ENCODE data around the gene DAB1.

DAB1 gene

DNA sequence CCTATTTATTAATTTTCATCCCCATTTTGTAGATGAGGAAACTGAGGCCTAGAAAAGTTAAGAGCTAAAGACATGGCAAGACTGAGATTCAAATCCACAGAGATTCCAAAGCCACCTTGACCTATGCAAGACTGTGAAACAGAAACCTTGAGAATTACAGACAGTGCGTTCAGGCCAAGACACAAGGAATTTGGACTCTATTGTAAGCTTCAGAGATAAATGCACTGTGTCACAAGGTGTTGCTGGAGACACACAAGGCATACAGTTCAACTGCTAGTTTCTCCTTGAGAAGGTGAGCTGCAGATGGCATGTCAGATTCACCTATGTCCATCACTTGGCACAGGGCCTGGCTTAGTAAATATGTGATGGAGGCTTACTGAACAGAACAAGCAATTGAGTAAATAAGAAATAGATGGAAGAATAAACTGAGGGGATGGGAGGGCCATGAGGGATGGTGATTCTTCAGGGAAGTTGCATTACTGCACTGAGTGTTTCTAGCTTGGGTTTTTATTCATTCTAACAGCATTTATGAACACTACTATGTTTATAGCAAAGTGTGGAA lies 215.0 kb downstream of the DAB1 start:
- DNase-seq, result no peak

DNA sequence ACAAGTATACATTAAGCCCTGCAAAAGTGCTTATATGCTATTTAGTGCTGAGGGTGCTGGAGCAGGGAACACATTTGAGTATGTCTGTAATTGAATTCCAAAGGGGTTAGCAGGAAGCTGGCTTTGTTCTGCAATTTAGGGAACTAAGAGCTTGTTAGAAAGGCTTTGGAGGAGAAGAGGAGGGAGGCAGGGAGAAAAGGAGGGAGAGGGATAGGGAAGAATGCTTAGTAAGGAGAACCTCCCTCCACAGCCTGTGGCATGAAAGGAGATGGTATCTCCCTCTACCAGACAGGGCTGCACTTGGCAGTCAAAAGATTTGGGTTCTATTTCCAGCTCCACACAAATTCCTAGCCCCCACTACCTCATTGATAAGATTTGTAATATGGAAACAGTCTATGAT lies 217.8 kb downstream of the DAB1 start:
- no peak for DNase-seq

DNA sequence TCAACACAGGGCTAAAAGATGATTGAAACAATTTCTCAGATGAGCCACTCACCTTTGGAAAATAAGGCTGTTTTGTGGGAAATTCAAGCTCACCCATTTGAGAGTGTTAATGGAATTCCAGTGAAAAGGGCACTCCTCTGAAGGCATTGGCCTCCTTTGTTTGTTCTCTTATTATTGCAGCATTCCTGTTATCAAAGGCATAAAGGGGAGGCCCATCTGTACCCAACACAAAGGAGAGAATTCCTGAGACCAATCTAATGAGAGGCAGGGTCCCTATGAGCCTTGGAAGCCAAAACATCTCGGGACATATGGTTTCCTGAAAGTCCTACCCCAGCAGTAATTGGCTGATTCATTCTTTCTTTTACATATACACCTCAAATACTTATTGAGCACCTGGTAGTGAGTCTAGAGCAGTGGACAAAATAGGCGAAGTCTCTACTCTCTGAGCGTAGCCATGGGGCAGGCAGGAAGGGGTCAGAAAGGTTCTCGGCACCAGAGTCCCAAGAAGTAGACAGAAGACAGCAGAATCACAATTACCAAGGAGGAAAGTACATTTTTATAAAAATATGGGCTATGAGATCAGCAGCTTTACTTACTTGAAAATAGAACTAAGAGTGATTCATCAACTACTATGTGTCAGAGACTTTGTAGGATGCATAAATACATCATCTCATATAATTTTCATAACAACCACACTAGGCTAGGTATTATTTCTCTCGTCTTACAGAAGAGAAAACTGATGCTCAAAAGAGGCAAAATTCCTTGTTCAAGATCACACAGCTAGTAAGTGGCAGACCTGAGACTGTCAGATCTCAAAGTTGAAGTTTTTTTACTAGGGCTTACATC lies 218.7 kb downstream of the DAB1 start:
- DNase-seq, result no peak

DNA sequence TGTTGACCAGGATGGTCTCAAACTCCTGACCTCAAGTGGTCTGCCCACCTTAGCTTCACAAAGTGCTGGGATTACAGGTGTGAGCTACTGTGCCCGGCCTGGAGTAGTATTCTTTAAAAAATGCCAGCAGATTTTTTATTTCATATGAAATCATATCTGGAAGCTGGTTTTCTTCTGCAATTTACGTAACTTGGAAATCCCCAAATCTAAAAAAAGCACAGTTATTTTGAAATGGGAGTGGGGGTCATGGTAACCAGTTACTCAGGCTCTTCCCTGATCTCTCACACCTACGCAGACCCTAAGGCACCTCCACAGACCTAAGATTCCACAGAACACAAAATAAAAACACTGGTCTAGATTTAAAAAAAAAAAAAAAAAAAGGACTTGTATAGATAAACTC lies 219.8 kb downstream of the DAB1 start:
- DNase-seq, result no peak

DNA sequence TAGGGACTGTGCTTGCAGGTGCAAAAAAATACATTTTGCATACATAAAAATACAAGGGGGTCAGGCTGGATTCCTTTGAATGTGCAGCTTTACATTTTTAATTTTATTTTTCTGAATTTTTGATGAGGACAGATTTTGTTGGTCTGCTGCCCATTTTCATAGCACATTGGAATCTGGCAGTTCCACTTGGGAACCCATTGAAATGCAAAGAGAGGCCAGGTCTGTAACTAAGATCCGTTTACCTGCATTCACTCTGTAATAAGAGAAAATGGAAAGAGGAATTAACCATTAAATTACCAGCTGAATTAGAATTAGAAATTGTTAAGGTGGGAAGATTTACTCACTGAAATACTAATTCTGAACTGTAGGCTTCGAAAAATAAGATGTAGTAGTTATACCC lies 221.6 kb downstream of the DAB1 start:
- DNase-seq, result no peak

DNA sequence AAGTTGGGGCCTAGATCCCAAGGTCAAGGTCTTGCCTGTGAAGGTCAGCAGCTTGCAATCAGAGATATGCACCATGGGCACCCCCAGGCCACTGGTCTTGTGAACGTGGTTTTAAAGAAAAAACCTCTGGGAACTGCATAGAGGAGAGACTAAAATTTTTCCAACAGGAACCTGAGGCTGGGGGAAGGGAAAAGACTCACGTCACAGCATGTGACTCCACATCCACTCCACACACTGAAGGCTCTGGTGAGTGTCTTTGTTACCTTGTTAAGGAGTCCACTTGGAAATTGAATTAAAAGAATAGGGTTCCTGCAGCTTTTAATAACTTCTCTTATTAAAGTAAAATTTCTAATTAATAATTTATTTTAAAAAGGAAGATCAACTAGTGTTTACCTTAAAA lies 224.9 kb downstream of the DAB1 start:
- DNase-seq, result no peak

DNA sequence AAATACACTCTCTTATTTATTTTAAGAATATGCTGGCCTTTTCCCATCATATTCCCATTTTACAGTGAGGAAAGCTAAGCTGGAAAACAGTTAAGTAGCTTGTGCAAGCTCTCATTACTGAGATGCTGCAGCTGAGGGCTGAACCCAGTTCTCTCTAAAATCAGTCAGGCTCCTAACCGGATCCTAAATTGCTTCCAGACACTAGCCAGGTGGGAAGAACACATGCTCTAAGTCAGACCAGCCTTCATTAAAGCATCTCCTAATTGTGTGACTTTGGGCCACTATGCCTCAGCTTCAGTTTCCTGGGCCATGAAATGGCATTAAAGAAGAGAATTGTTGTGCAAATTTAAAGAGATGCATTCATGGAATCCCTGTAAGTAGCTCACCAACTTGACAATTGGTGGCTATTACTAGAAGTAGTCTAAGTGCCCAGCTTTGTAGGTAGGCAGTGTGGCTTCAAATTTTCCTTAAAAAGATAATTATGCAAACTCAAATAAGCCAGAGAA lies 228.4 kb downstream of the DAB1 start:
- DNase-seq, result no peak

DNA sequence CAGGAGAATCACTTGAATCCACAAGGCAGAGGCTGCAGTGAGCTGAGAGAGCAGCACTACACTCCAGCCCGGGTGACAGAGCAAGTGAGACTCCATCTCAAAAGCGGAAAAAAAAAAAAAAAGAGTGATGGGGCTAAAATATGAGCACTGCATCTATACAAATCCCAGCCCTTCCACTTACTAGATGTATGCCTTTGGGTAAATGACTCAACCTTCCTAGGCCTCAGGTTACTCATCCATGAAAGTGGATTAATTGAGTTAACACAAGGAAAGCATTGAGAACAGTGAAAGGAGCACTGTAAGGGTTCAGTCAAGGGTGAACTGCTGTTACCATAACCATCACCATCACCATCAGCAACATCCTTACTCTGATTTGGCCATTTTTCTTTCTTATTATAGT lies 231.6 kb downstream of the DAB1 start:
- DNase-seq, result no peak

DNA sequence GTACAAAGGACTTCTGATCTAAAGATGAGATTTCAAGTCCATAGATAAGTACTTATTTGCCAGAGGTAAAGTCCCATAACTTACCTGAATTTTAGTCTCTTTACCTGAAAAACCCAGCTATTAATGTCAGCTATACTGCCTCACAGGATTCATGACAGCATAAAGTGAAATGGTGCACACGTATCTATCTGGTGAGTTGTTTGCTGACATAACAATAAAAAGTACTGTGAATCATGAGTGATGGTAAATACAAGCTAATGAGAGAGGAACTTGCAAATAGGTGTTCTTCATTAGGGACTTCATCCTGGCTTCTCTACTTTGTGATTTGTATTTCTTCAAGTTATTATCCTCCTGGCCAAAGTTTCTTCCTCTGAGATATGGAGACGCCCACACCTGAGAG lies 233.0 kb downstream of the DAB1 start:
- no peak for DNase-seq

DNA sequence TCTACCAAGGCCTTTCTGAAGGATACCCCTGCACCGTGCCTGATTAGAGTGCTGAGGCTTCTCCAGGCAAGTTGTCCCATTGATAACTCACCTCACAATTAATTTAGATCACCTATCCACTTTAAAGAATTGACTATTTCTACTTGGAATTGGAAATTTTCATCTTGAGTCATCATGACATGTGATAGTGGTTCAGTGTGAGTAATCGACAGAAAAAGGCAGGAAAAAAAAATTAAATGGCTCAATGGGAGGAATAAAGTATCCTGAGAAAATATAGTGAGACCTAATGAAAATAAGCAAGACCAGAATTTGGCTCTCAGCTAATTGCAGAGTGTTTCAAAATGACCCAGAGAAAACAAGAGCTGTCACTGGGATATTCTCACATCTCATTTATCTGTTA lies 235.7 kb downstream of the DAB1 start:
- no peak for DNase-seq

DNA sequence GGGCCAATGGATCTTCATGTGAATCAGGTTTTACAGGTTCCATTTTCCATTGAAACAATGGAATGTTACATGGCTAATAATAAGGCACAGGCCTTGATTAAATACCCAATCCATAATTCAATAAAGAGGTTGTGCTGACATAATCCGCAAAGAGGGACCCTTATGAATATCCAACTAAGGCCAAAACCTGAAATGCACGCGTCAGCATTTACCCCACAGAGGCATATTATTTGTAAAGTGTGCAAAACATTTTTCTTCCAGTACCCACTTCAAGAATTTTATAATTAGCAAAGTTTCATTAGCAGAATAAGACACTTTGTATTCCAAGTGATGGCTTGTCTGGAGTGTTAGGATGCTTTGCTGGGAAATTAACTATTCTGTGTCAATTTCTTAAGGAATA lies 237.4 kb downstream of the DAB1 start:
- no peak for DNase-seq

DNA sequence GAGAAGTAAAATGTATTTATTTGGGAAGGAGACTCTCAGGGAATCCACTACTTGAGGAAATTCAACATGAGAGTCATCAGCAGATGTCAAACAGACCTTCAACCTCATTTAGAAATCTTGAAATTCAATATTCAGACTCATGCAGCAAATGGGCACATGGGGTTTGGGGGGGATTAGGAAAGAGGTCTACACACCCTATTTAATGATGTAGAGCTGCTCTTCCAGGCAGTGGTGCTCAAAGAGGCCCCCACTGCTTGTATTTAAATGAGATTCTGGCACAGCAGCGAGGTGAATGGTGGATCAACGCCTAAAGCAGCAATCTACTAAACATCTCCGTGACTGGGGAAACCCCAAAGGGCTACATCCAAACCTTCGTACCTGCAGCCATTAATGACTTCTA lies 244.9 kb downstream of the DAB1 start:
- DNase-seq, result no peak

DNA sequence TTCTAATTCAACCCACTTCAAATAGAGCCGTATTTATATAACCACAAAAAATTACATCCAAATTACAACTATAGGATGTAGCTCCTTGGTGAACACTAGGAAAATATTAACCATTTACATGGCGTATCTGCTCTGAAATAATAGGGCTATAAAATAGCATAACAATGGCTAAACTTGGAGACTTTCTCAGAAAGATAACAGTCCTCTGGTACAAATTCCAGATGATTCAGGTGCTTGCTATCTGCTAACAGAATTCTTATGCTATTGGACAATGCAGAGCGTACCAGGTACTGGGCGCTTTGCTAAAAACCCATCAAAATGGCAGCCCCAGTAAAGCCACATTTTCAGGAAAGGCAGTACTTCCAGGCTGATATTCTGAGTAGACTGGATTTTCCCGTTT lies 248.4 kb downstream of the DAB1 start:
- DNase-seq, result no peak

DNA sequence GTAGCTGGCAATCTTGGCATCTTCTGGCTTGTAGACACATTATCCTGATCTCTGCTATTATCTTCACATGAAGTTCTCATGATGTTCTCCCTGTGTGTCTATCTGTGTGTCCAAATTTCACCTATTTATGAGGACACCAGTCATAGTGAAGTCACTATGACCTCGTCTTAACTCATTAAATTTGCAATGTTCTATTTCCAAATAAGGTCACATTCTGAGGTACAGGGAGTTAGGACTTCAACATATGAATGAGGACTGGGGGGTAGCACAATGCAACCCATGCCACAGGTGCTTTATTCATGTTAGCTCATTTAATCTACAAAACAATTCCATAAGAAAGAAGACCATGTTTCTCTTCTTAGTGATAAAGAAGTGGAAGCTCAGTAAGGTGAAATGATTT lies 251.8 kb downstream of the DAB1 start:
- DNase-seq, result no peak

DNA sequence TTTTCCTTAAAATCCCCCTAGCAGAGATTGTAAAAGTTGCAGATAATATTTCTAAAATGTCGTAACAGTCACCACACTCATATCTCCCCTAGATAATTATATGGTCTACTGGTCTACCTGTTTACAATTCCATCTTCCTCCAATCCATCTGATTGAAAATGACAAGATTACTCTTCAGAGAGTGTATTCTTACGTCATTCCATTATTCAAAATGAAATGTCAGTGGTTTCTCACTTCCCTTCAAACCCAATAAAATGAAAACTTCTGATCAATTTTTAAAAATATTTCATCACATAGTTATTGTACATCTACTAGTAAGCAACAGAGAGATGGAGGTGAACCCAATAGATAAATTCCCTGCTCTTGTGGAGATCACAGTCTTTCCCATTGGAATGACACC lies 255.9 kb downstream of the DAB1 start:
- DNase-seq, result no peak

DNA sequence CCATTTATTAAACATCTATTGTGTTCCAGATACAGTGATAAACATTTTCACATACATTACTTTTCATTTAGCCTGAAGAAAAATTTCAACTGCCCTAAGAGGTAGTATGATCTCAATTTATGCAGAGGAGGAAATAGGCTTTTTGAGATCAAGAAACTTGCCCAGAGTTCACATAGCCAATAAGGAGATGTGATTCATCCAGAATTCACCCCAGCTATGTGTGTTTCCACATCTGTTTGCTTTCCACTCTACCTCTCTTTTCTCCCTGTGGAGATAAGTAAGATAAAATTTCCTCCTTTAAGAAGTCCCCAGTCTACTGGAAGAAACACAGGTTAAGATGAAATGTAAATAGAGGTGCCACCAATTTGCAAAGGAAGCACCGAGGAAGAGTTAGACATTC lies 258.3 kb downstream of the DAB1 start:
- no peak for DNase-seq

DNA sequence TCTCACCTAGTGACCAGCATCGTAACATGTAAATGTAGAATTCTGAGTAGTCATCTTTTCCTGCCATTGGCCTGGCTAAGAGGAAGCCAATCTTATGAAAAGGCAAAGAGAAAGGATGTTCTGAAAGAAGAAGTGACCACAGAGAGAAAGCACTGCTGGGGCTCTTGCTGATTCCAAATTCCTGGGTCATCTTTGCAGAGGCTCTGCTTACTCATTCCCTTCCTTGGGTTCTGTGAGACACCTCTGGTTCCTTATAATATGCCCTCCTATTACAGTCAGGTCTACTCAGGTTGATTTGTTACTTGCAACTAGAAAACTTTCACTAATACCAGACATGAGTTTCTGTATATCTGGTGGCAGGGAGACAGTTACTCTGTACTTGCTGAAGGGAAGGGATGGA lies 259.3 kb downstream of the DAB1 start:
- DNase-seq, result no peak

DNA sequence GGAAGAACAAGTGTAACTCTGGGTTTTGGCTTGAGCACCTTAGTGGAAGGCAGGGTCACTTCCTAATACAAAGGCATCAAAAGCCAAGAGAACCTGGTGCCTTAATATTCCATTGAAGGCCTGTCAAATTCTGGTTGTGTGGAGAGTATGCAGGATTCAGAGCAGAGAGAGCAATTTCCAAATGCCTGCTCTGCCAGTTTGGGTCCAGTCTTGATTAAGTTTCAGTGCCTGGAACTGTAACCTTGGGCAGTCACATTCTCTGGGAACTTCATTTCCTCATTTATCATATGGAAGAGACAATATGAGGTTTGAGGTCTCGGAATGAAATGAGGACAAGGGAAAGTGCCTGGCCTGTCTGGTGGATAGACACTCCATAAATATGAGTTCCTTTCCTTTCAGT lies 260.1 kb downstream of the DAB1 start:
- DNase-seq, result no peak

DNA sequence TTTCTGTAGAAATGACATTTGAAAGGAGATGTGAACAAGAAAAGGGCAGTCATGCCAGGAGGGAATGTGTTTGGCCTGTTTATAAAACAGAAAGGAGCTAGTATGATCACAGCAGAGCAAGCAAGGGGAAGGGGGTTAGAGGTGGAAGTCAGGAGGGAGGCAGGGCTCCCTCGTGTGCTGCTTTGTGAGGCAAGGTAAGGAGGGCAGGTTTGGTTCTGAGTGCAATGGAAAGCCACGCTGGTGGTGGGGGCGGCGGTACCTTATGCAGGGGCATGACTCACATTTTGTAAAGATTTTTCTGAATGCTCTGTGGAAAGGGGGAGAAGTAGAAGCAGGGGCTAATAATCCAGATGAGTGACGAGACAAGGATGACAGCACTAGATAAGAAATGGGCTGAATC lies 260.5 kb downstream of the DAB1 start:
- DNase-seq, result no peak

DNA sequence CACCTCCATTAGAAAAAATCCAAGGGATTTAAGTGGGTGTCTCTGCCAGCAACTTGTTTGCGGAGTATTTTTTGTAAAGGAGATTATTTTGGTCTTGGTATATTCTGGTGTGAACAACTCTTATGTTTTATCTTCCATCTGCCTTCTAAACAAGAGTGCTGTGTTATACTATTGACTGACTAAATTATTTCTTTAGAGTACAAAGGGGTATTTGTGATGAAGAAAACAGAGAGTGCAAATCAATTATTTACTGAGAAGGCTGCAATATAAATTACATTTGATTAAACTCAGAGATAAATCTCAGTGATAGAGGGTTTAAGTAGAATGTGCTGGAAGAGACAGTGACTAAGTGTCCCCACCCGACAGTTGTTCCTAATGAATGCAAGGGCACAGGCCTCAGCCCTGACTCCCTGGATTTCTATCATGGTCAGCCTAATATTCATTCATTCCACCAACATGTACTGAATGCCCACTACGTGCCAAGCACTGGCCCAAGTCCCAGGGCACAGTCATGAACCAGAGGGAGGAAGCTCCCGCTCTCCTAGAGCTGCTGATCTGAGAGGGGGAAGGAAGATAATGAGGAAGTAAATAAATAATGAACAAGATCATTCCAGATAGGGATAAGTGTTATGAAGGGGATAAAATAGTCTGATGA lies 261.1 kb downstream of the DAB1 start:
- no peak for DNase-seq

DNA sequence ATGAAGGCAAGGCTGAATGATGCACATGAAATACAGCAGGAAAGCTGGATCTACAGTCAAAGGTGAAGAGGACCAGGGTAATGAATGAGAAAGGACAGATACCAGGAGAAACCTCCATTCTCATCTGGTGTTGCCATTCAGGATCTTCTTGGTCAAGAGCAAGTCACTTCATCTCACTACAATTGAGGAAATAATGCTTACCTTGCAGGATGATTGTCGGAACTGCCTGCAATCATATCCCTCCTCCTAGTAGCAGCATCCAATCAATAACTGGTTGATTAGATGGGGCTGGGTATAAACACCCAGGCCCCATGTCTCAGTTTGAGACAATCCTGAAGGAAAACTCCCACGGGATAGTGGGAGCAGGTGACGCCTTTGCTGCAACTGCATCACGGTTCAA lies 263.3 kb downstream of the DAB1 start:
- DNase-seq, result no peak

DNA sequence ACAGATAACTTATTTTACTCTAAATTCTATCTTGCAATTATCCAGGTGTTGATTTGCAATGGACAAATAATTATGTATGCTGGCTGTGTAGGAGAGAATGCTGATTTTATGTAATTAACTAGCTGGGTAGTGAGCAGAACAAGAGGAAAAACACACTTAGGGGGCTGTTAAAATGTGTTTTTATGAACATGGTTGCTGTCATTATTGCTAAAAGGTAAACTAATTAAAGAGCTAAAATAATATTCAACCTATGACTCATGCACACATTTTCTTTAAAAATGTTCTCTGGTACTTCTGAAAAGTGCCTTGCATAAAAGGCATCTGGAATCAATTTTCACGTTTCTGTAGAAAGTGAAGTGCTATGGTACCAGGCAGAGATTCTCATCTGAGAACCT lies 265.3 kb downstream of the DAB1 start:
- no peak for DNase-seq

DNA sequence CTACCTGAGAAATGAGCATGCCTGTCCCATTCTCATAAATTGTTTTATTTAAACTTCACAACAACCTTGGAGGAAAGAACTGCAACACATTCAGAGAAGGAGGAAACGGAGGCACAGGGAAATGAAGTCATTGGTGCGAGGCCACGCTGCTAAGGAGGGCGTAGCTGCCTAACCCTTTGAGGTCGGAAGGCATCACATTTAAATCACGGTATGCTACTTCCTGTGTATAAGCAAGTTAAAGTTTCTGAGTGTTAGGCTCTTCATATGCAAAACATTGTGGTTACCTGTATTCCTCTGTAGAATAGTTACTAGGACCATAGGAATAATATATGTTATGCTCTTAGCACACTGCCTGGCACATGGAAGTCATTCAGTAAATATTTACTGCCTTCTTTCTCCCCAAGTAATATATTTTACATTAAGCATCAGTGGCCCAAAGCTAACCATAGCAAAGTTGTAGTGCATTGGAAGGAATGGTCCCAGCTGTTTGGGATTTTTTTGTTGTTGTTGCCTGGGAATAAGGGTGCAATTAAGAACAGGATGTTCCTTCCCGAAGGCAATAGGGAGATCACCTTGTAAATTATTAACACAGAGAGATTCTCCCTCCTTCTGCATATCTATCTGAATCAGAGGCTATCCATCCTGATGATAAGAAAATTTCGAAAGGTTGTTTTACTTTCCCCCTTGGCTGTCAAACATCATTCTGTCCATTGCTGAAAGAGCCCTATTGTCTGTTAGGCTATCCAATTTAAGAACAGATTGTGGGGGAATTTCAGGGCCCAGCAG lies 265.8 kb downstream of the DAB1 start:
- no peak for DNase-seq

DNA sequence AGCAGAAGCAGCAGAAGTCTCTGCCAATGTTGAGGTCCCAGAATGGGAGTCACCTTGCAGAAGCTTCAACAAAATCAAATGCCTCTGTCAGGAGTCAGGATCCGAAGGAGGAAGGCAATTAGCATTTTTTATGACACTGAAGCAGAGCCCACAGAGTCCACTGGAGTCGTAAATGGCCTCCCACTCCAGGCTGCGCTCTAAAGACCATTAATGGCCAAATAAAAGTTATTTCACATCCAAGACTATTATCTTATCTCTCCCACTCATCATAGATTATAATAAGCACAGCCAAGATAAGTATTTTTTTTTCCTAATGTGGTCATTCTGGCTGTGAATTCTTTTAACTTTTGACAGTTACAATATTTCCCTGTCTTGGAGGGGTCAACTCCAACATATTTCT lies 267.0 kb downstream of the DAB1 start:
- no peak for DNase-seq
